GM19025 (cell line): ENCODE data around the gene ZFP42.
"Not testable (repeated sequence)": the region's sequence is repeated elsewhere in the genome, so short reads cannot be mapped to it uniquely, and the experiment has no call there.

ENCODE experiments used
- ATAC-seq: cut with Tn5 transposase; IDR thresholded peaks from one replicate; pipeline ENCODE4 v1.9.1; 2021; ENCODE audit warnings: mild to moderate bottlenecking, low read depth, moderate library complexity; ENCODE audit not compliant: unreplicated experiment

The ZFP42 gene

DNA sequence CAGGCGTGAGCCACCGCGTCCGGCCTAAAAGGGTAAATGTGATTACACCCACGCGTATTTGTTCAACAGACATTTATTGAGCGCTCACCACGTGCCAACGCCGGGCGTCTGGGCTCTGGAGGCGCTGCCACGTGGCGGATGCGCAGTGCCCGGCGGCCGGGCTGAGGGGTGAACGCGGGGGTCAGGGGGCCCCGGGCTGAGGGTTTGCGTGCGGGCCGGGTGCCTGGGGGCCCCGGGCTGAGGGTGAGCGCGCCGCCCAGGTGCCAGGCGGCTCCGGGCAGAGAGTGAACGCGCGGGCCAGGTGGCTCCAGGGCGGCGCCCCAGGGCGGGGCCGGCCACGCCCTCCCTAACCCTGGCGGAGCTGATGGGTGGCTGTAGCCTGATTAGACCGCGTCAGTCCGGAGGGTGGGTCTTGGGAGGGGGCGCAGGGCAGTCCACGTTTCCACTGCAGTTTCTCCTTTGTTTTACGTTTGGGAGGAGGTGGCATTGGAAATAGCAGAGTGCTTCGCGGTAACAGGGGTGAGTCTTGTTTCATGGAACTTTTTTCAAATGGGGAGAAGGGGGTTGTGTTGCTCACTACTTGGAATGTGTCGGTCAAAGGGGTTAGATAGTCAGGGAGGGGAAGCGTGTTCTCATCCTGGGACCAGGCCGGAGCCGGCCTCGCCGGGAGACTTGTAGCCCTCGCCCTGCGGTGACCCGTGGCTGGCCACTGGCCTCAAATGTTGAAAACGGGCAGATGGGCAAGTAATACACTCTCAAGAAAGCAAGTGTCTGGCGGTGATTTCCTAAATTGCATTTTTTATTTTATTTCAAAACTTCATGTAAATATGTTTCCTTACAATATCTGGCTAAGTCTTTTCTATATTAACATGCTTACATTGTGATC lies at the start of gene ZFP42:
Gene ZFP42, plus strand, starts transcription at position 450 of the 886 bp plus-strand sequence. CDS start 7,037 bp downstream, outside the sequence.
- no peak for ATAC-seq

DNA sequence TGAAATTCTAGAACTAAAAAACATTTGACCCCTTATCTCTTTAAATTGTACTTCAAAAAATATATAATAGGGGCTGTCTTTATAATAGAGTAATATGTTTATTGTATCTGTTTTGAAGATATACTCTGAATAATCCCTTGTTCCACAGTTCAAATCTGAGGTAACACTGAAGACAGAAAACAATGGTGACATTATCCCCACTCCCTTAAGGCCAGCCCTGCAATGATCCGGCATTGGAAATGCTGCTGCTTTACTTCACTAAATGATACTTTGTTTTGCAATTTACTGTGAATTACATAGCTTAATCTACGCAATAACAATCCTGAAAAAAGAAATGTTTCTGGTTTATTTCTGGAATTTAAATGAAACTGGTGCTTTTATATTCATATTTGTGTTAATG lies 34.4 kb upstream of the ZFP42 start:
- no peak for ATAC-seq

DNA sequence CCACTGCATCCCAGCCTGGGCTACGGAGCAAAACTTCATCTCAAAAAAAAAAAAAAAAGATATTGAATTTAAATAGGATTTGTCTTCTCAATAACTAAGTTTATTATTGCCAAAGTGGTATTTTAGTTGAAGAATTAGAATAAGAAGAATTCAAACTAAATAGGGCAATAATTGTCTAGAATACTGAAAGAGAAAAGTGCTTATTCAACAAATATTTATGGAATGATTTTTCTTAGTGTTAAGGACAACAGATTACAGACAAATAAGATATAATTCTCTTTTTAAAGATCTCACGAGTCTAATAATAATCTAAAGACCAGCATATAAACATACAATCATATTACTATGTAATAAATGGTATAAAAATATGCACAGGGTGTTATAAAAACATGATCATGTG lies 33.6 kb upstream of the ZFP42 start:
- ATAC-seq, result no peak

- no peak for ATAC-seq
These were observed 32.6 kb upstream of the ZFP42 start for GRCh38 chr4:187962926-187963325.

DNA sequence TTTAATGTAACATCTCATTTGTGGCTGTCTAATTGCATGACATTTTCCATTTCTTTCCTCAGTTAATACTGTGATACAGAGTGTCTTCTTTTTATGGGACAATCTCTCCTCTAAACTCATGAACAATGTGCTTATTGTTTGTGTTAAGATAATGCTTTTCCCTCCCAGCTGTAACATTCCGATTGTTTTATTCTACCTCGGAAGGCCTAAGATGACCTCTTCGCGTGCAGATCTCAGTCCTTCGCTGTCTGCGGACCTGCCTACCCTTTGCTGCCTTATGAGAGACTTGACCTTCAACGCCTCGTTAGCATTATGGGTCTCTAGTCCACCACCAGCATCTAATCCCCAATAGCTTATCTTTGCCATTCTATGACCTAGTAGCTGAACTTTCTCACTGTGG lies 29.8 kb upstream of the ZFP42 start:
- no peak for ATAC-seq

DNA sequence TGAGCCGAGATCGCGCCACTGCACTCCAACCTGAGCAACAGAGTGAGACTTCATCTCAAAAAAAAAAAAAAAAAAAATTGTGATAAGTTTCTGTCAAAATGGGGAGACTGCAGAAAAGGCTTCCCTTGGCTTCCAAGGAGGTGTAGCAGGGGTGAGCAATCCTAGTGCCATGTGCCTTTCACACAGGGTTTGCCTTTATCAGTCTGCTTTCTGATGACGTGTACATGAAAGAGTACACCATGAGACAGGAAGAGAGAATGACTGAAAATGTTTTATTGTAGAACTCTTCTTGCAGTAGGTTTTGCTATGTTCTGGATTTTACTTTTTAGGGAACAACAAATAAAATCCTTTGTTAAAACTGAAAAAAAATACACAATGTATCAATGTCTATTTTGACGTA lies 23.4 kb upstream of the ZFP42 start:
- ATAC-seq, result no peak

DNA sequence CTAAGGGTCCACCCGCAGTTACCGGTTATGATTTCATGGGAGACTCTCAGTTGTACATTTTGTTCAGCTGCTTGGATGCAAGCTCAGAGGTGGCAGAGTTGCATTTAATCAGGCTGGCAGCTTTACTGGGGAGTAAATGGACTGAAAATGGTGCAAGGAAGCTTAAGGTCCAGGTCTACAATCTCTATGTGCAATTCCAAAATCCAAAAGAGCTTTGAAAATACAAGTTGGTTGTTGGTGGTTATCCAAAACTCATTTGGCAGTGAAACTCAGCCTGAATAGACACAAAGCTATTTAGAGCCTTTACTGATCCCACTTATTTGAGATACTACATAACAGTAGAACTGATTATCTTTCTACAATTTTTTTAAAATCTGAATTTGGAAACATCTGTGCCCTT lies 11.8 kb upstream of the ZFP42 start:
- ATAC-seq, result no peak

- no peak for ATAC-seq
These were observed 2.6 kb upstream of the ZFP42 start for GRCh38 chr4:187992971-187993370.

GRCh38 chr4:187993827-187994226 lies 1.7 kb upstream of the ZFP42 start:
- no peak for ATAC-seq

GRCh38 chr4:187996502-187997177 lies 1.1 kb downstream of the ZFP42 start:
- no peak for ATAC-seq

- not testable (repeated sequence) for ATAC-seq
These were observed 2.4 kb downstream of the ZFP42 start for GRCh38 chr4:187997991-187998390.

GRCh38 chr4:187999406-187999932 lies 3.9 kb downstream of the ZFP42 start:
- ATAC-seq, result no peak

DNA sequence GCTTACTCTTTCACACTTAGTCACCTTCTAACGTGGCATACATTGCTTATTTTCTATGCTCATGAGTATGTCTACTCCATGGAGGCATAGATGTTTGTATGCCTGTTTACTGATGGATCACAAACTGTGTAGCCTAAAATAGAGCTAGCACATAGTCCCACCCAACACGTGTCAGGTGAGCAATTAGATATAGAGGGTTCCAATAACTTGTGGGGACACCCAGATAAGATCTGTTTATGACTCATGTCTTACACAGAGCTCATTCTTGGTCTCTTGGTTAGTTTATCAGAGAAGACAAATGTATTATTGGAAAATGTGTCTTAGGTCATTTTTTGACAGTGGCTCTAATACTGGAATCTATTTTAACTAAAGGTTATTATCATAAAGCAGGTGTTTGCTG lies 6.8 kb downstream of the ZFP42 start:
- ATAC-seq, result no peak

- no peak for ATAC-seq
These were observed 7.2 kb downstream of the ZFP42 start for GRCh38 chr4:188002751-188003150.

GRCh38 chr4:188005561-188005960 lies 10.0 kb downstream of the ZFP42 start:
- ATAC-seq, result no peak

GRCh38 chr4:188006285-188006848 lies 10.8 kb downstream of the ZFP42 start:
- ATAC-seq, result no peak

- ATAC-seq, result no peak
These were observed 12.8 kb downstream of the ZFP42 start for GRCh38 chr4:188008377-188008776.

- no peak for ATAC-seq
These were observed 16.9 kb downstream of the ZFP42 start for GRCh38 chr4:188012426-188012945.

GRCh38 chr4:188015025-188015940 lies 19.7 kb downstream of the ZFP42 start:
- ATAC-seq, result no peak

- no peak for ATAC-seq
These were observed 21.2 kb downstream of the ZFP42 start for GRCh38 chr4:188016754-188017153.
